ENCODE data around the gene TBC1D1.
A peak's percentile ranks its signal among the peaks of the same experiment; 100 is the strongest.

TBC1D1 gene

DNA sequence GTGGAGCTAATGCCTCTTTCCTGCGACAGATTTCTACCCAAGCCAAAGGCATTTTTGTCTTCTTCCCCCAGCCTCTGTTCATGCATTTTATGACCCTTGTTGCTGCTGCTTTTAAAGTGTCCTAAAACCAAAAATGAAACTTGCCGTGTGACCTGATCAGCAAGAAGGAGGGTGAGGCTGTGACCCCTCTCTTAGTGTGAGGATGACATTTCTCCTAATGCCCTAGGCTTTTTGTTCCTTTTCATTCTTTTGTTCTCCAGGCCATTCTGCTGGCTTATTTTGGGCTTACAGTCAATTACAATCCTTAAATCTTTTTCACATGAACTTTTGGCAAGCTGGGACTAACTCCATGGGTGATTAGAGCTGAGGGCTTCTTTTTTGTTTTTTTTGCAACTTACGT, 103.7 kb downstream of the TBC1D1 start:
- DNase-seq: no peak

DNA sequence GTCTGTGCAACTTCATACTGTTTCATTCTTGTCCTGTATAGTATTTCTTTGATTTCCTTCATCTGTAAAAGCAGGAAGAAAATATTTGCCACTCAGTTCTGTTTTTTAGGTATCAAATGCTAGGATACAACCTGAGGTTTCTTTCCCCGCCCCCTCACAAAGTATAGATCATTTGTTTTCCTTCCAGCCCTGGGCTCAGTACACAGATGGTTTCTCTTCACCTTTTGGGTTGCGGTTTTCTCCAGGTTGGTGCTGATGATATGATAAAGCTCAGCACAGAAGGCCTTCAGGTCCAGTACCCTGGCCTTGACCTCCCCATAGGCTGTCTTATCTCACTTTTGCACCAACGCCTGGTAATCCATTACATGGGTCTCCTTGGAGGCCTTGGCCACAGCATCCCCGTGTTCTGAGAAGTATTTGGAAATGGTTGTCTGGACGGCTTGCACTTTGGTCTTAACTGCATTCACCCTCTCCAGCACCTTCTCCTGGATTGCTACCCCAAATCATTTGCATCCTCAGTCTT, 104.5 kb downstream of the TBC1D1 start:
- no peak for DNase-seq

DNA sequence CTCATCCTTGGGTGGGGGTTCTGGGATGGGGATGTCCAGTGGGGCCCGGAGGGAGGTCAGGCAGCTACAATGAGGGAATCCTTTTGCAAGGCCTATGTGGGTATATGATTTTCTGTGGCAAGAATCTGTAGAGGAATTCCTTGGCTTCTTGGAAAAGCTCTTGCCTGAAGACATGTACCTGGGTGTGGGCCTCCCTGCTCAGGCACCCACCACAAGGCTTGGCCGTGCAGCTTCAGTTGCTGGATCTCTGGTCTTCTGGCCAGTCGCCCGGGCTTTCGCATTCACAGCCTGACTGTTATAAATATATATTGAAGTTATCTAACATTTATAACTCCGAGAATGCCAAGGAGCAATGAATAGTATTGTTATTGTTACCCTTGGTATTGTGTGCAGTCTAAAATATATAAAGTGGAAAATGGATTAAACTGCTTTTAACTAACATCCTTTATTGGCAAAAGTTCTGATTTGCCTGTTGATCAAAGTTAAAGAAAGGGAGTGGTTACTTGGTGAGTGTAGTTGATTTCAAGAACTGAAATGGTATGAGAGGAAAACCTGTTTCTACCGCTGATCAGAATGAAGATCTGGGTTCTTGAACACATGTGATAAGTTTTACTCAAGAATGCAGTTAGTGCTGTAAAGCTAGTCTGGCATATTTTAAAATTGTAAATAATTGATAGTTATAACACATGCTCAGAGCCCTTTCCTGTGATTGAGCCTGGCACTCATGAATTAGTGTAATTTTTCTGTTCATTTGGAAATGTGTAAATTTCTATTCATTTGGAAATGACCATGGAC, 105.3 kb downstream of the TBC1D1 start:
- DNase-seq: no peak

DNA sequence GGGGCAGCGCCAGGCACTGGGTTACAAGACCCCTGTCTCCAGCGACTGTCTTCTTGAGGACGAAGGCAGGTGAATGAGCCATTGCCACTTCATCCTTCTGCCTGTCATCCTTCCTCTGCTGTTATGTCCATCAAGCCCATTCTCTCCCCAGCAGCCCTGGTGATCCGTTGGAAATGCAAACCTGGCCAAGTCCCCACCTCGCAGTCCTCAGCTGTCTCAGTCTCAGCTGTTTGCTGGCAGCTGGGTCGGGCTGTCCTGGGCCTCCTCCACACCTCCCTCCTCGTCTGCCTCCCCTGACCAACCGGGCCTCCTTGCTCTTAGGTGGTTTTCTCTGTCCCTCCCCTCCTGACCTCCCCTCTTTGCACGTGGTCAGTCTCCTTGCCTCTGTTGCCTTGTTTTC, 107.3 kb downstream of the TBC1D1 start:
- DNase-seq: no peak

DNA sequence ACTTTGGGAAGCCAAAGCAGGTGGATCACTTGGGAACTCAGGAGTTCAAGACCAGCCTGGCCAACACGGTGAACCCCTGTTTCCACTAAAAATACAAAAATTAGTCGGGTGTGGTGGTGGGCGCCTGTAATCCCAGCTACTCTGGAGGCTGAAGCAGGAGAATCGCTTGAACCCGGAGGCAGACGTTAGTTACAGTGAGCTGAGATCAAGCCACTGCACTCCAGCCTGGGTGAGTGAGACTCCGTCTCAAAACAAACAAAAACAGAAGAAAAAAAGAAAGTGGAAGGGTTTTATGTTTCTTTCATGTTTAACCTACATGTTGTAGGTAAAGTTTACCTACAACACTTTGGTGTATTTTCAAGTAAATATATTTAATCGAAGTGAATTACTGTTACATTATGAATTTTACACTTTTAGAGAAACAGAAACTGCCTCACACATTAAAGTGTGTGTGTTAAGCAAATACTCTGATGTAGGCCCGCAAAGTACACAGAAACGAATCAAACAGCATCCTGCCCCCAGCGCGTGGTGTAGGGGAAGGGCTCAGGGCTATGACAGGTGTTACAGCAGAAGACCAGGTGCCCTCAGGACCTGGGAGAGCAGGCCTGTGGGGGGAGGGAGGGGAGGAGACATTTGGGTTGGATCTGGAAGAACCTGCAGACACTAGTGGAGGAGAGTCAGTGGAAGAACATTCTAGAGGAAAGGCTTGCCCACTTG, 108.3 kb downstream of the TBC1D1 start:
- DNase-seq: no peak

DNA sequence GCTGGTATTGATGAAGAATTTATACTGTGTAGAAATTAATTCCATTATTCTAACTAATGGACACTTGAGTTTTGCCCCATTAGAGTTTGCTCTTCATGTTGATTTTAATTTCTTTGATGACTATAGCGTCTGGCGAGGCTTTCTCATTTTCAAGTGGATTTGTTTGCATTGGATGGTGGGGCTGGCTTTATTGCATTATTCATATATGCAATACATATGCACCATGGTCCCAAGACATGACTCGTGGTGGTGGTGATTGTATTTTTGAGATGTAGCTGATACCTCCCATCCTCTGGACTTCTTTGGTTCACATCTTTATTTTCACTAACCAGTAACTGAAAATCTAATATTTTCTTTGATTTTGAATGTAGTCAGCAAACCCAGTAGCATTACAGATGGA, 109.1 kb downstream of the TBC1D1 start:
- no peak for DNase-seq

DNA sequence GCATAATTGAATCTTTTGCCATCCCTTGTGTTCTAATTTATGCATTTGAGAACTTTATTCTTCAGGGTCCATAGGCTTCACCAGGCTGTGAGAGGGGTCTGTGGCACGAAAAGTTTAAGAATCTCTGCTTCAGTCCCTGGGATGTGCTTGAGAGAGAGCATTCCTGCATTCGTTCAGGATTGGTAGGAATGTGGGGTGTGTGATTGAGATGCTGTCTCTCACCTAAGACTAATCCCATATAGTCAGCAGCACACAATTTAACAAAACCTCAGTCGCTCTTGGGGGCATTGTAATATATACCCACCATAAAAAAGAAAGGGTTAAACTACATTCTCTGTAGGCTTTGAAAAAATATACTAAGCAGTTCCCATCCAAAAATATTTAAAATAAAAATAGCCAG, 111.0 kb downstream of the TBC1D1 start:
- DNase-seq: no peak

DNA sequence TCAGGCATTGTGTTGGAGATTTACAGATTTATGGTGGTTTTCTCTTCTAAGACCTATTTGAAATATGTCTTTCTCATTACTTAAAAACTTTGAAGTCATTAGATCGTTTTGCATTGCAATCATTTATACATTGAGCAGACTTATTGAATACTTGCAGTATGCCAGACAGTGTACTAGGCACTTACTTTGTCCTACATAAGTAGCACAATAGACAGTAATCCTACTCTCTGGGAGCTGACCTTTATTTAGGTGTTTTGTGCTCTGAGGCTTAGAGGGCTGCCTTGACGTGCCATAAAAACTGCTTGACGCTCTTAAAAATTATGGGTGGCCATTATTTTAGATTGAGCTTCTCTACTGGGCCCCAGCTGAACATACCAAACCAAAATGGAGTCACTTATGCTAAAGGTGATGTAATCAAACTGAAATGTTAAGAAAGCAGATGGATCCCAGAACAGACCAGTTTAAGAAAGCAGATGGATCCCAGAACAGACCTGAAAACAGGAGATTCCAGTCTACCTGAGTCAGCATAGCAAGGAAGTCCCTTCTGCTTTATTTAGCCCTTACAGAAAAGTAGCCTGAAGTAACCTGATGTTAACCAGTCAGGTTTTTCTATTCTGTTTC, 111.7 kb downstream of the TBC1D1 start:
- DNase-seq: no peak

DNA sequence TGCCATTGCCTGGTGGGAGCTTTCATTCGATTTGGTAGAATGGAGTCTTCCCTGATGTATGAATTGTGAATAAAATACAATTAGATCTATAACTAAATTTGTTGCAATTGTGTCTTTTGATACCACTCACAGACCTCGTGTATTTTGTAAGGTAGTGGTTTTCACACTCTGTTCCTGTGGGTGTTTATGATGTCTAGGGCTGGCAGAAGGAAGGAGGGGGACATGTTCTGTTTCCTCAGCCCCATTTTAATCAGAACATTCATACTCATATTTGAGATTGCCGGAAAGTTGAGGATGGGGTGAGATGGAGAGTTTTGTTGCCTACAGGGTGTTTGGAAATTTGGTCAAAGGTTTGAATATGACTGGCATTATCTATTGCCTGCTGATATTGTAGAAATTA, 112.2 kb downstream of the TBC1D1 start:
- DNase-seq: no peak

DNA sequence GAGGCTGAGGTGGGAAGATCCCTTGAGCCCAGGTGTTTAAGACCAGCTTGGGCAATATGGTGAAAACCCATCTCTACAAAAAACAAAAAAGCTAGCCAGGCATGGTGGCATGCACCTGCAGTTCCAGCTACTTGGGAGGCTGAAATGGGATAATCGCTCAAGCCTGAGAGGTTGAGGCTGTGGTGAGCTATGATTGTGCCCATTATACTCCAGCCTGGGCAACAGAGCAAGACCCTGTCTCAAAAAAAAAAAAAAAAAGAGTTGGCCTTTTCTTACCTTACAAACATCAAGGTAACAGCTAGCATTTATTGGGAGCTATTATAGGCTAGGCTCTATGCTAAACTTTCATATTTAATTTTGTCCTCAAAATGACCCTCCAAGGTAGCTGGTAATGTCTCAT, 112.7 kb downstream of the TBC1D1 start:
- no peak for DNase-seq

DNA sequence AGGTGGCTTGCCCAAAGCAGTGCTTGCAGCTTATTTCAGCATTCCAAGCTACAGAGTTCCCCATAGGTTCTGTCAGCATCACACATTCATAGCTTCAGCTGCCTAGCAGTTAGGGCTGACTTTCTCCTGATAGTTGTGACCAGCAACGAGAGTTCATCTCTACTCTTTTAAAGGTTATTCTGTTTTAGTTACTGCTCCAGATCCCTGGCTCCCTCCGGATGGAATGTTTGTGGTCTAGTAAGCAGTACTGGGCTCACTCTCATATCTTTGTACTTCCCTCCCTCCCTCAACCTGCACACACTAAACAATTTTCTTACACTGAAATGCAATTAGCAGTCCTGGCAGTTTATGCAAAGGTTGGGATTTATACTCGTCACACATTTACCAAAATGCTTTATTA, 113.2 kb downstream of the TBC1D1 start:
- peak; percentile 41 for DNase-seq

DNA sequence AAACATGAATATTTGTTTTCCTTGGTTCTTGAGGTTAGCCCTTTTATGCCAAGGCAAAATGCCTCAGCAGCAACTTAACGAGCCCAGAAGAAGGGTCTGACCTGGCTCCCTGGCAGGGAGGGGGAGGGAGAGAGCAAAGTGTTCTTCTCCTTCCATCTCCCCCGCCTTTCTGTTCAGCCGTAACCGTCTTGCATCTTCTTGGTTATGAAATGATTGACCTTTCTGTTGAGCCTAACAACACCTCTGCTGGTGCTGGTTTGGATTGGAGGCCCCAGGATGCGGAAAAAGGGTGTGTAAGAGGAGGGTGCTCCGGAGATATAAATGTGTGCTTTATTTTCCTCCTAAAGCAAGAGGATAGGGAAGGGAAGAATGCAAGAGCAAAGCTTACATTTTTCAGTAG, 114.0 kb downstream of the TBC1D1 start:
- no peak for DNase-seq

DNA sequence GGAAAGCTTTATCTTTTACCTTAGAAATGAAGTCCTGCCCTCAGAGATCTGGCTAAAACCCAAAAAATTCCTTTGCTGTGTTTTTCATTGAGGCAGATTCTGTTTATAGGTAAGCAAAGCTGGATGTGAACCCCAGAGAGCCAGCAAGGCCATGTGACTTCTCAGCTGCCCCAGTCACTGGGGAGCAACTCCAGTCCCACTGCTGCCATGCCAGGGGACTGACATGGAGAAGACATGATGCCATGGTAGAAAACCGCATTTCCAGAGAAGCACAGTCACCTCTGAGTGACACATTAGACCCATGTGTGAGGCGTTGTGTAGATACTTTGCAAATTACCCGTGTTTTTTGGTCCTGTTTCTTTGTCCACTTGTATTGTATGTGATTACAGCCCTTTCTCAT, 114.8 kb downstream of the TBC1D1 start:
- no peak for DNase-seq

DNA sequence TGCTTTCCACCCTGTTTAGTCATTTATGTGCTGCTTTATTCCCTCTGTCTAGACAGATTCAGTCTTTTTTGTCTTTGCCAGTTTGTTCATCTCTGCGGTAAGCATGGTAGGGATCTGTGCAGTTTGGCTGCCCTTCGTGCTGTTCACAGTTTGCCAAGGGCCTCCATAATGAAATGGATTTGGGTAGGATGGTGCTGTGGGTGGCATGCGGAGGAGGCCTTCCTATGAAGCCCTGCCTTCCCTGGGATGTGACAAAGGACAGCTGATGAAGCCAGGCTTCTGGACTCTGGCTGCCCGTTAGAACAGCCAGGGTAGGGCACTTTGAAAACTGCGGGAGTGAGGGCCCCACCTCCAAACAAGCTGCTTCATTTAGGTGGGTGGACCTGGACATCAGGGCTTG, 116.8 kb downstream of the TBC1D1 start:
- no peak for DNase-seq

DNA sequence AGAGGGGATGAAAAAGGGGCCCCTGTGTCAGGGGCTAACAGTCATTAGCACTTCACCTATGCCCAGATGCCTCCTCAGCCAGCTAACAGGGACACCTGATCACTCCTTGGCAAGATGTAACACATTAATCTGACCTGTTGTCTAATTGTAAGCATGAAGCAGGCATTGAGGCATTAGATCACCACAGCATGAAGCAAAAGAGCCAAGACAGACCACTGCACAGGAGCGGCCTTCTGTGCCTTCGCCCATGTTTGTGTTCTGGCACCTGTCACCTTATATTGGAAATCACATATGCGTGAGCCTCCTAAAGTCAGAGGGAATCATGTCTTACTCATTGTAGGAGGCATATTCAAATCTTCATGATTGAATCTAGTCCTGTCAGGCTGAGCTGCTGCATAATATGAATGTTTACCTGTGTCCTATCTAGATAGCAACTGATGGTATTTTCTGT, 117.7 kb downstream of the TBC1D1 start:
- DNase-seq: no peak

DNA sequence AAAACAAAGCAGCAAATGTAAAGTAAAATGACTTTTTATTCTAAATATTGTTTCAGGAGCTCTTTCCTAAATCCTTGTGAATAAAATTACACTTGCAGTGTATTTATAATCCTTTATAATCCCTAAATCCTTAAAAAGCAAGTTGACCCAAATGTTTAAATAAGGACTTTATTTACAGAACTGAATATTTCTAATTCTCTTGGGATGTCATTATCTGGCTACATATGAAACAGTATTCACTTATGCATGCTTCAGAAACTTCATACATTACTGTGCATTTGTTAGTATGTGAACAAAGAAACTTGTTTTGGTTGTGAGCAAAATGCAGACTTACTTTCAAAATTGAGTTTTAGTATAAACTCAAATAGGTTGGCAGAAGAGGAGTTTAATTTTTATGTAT, 118.5 kb downstream of the TBC1D1 start:
- DNase-seq: no peak

DNA sequence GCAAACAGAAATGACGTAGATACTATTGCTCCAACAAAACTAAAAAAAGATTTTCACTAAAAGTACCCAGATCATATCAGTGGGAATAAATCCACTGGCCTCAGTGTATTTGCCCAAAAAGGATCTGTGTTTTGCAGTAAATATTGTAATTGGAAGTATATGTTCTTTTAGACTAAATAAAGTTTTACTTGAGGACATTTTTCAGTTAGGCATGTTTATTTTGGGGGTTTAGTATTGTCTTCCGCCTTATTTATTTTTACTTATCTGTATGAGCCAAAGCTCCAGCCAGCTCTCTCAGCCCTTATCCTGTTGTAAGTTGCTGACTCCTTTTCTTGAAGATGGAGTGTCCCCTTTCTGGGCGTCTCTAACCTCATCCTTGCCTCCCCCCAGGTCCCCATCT, 119.1 kb downstream of the TBC1D1 start:
- DNase-seq: no peak

DNA sequence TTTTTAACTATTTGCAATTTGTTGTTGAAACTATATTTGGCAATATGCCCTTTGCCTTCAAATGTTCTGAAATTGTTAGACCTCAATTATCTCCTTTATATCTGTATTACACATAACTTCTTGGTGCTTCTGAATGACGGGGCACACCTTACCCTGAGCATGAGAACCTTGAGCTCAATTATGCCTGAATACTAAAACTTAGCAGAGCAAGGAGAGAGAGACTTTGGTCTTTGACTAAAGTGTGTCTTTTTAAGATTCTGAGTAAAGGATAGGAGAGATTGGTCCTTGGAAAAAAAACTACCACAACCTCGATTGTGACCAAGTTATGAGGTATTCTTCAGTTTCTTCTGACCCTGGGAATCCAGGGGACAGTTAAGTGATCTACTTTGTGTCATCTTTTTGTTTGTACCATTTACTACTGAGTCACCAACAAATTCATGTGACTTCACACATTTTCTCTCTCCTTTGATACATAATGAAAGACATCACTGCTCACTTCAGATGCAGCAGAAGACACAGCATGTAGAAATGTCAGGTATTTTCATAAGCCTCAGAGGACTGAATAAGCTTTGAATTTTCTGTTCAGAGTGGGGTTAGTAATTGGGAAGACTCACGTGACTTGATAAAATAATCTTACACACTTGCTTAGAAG, 120.8 kb downstream of the TBC1D1 start:
- DNase-seq: no peak

DNA sequence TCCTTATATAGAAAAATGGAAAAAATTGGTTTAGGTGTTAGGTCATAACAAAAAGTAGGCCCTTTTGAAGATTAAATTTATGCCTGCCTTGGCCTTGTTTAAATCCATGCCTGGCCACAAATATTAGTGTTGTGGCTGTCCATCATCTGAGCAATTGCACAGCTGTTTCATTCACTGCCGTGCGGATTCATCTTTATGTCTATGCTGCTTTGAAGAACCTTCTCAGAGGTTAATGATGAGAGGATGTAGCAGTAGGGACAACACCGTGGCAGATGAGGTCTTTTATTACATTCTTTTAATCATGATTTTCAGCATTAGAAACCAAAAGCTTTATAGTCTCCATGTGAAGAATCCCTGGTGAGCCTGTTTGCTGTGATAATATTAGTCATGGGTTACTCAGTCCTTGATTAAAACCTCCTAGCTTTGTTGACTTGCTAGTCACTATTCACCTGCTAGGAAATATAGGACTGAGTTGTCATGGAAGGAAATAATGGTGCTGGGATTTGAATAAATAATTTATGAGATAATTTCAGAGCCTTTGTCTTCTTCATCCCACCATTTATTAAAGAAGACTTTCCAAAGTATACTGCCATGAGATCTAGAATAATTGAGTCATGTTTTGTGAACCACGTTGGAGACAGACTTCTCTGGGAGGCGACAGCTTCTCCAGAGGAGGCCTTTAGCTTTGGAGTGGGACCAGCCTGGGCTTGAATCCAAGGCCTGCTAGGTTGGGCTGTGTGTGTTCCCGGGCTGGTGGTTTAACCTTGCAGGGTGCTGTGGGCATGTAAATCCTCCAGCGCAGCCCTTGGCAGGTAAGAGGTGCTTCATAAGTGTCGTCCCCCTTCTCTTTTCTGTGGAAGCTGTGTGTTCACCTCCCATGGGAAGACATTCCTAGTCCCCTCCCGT, 122.8 kb downstream of the TBC1D1 start:
- peak; percentile 23 for DNase-seq

DNA sequence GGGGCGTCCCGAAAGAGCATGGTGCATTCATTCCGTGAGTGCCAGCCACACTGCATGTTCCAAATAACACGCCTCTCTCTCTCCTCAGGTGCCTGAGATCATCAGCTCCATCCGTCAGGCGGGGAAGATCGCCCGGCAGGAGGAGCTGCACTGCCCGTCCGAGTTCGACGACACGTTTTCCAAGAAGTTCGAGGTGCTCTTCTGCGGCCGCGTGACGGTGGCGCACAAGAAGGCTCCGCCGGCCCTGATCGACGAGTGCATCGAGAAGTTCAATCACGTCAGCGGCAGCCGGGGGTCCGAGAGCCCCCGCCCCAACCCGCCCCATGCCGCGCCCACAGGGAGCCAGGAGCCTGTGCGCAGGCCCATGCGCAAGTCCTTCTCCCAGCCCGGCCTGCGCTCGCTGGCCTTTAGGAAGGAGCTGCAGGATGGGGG, 123.6 kb downstream of the TBC1D1 start:
- DNase-seq: no peak

DNA sequence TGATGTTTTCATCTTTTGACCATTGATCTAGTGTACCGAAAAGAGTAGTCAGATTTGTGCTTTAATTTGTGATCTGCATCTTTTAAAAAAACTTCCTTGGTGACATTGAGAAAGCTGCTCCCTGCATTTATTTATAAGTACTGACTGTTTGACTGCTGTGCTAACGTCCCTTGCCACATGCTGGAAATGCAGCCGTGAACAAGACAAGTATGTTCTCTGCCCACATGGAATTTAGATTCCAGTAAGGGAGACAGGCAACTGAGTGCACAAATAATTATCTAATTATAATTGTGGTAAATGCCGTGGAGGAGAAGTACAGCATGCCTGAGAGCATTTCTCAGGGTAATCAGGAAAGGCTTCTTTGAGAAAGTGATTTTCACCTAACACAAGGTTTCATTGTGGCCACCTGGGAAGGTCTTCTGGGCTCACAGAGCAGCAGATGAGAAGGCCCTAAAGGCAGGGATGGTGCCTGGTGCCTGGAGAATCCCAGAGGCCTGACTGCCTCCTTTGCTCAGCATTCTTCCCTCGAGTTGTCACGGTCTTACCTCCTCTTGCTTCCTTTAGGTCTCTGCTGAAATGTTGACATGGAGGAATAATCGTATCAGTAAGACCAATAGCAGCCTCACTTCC, 125.1 kb downstream of the TBC1D1 start:
- DNase-seq: no peak

DNA sequence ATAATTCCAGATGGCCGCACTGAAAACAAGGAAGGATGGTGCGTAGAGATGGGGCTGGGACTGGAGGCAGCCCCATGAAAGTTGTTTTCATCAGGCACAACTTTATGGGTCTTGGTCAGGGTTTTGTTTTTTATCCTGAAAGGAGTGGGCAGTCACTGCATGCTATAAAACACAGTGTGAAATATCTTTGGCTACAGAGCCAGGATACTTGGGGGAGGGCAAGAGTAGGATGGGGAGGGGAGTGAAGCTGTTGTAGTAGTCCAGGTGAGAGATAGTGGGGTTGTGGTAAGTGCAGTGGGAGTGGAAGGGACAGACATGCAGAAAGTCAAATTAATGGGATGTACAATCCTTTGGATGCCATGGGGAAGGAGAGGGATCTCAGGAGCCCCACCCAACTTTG, 125.8 kb downstream of the TBC1D1 start:
- DNase-seq: no peak
